ENCODE measurements around the gene NASP. TPM values are rescaled to one million over a fixed set of nuclear protein-coding genes. Genes with fewer than 3 reads are reported as not detected.

The NASP gene
- total RNA-seq, 3 donors from 2014 or later (not counting 1 experiment from before 2014, with no cell fraction given), result 109 to 171 (median 121) TPM

DNA sequence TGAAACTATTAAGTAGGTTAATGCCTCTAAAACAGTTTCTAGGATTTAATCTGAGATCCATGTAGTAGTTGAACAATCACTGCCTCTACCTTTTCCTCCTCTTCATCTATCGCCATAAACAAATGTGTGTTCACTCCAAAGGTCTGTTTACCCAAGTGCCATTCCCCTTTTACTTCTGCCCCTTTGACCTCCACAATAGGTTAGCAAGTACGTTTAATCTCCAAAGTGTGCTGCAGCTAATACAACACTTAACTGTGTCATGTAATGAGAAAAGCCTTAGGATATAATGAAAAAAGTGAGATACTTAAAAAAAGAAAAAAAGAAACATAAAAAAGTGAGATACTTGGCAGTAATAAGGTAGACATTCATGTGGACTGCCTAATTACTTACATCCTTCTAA is 74.3 kb downstream of the NASP start:
- Mint-ChIP-seq H3K36me3 (no peaks in the 10 kb centered on the region), H3K27ac (no peak overlapping the region), H3K27me3 (ENCODE audit: low read depth in 2 of 2) (no peaks in the 10 kb centered on the region), H3K9me3 (no peaks in the 10 kb centered on the region), H3K4me1 (peaks cover 10 to 18% of the 10 kb centered on the region in 2 donors), H3K4me3 (no peak overlapping the region)
- Histone ChIP-seq H3K27me3 (ENCODE audit: control insufficient read depth, insufficient read depth, low read length) (no peaks in the 10 kb centered on the region), H3K36me3 (ENCODE audit: control insufficient read depth, insufficient read depth, low read length) (peaks cover 72% of the 10 kb centered on the region), H3K4me1 (ENCODE audit: control insufficient read depth, insufficient read depth, low read length) (no peaks in the 10 kb centered on the region), H3K9me3 (ENCODE audit: control insufficient read depth, insufficient read depth, low read length) (no peaks in the 10 kb centered on the region), H3K4me3 (ENCODE audit: low read length) (no peak overlapping the region), H3K27ac (ENCODE audit: low read length) (no peak overlapping the region)
- DNase-seq, result no peak
- ATAC-seq, result no peak
- TF ChIP-seq, protein P1, sequence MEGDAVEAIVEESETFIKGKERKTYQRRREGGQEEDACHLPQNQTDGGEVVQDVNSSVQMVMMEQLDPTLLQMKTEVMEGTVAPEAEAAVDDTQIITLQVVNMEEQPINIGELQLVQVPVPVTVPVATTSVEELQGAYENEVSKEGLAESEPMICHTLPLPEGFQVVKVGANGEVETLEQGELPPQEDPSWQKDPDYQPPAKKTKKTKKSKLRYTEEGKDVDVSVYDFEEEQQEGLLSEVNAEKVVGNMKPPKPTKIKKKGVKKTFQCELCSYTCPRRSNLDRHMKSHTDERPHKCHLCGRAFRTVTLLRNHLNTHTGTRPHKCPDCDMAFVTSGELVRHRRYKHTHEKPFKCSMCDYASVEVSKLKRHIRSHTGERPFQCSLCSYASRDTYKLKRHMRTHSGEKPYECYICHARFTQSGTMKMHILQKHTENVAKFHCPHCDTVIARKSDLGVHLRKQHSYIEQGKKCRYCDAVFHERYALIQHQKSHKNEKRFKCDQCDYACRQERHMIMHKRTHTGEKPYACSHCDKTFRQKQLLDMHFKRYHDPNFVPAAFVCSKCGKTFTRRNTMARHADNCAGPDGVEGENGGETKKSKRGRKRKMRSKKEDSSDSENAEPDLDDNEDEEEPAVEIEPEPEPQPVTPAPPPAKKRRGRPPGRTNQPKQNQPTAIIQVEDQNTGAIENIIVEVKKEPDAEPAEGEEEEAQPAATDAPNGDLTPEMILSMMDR (IDR thresholded peaks at IDR 0.05), result no peak
- 100% methylated on average over 1 of the region's 2 CpGs for whole genome bisulfite sequencing (ENCODE audit: insufficient coverage)
- intact Hi-C loops (cut with micrococcal nuclease), result no loop called here

- intact Hi-C loops (cut with micrococcal nuclease), result no loop called here
- no peaks in the 10 kb centered on the region for H3K27me3 Mint-ChIP-seq (ENCODE audit: low read depth in 2 of 2)
- DNase-seq (no peak), ATAC-seq (no peak)
- H3K27me3 ChIP-seq (ENCODE audit: control insufficient read depth, insufficient read depth, low read length), result no peaks in the 10 kb centered on the region
- H3K36me3 Mint-ChIP-seq, result no peaks in the 10 kb centered on the region
- no peak overlapping the region for H3K27ac ChIP-seq (ENCODE audit: low read length)
- H3K4me1 ChIP-seq (ENCODE audit: control insufficient read depth, insufficient read depth, low read length), result no peaks in the 10 kb centered on the region
- H3K4me3 ChIP-seq (ENCODE audit: low read length), result no peak overlapping the region
- H3K4me3 Mint-ChIP-seq, result no peak overlapping the region
- H3K36me3 ChIP-seq (ENCODE audit: control insufficient read depth, insufficient read depth, low read length), result peaks cover 65% of the 10 kb centered on the region
- WGBS (ENCODE audit: insufficient coverage), result 100% methylated on average over 2 of the region's 2 CpGs
- TF ChIP-seq, protein P1 (IDR thresholded peaks at IDR 0.05), result no peak
- no peak overlapping the region for H3K27ac Mint-ChIP-seq
- H3K9me3 ChIP-seq (ENCODE audit: control insufficient read depth, insufficient read depth, low read length), result no peaks in the 10 kb centered on the region
- peaks cover 15 to 23% of the 10 kb centered on the region in 2 donors for H3K4me1 Mint-ChIP-seq
- H3K9me3 Mint-ChIP-seq, result no peaks in the 10 kb centered on the region
Measured at GRCh38 chr1:45659222-45659621, 75.4 kb downstream of the NASP start.

GRCh38 chr1:45660336-45660735 is 76.5 kb downstream of the NASP start:
- Histone ChIP-seq H3K4me3 (ENCODE audit: low read length) (no peak overlapping the region), H3K27ac (ENCODE audit: low read length) (no peak overlapping the region), H3K36me3 (ENCODE audit: control insufficient read depth, insufficient read depth, low read length) (peaks cover 54% of the 10 kb centered on the region), H3K27me3 (ENCODE audit: control insufficient read depth, insufficient read depth, low read length) (no peaks in the 10 kb centered on the region), H3K9me3 (ENCODE audit: control insufficient read depth, insufficient read depth, low read length) (no peaks in the 10 kb centered on the region), H3K4me1 (ENCODE audit: control insufficient read depth, insufficient read depth, low read length) (no peaks in the 10 kb centered on the region)
- 100% methylated on average over 1 of the region's 2 CpGs for WGBS (ENCODE audit: insufficient coverage)
- no peak overlapping the region for H3K27ac Mint-ChIP-seq
- H3K9me3 Mint-ChIP-seq, result no peaks in the 10 kb centered on the region
- DNase-seq (no peak), ATAC-seq (no peak)
- H3K4me1 Mint-ChIP-seq, result peaks cover 21 to 28% of the 10 kb centered on the region in 2 donors
- no peaks in the 10 kb centered on the region for H3K27me3 Mint-ChIP-seq (ENCODE audit: low read depth in 2 of 2)
- no peaks in the 10 kb centered on the region for H3K36me3 Mint-ChIP-seq
- H3K4me3 Mint-ChIP-seq, result no peak overlapping the region
- TF ChIP-seq, protein P1 (IDR thresholded peaks at IDR 0.05), result no peak
- intact Hi-C loops (cut with micrococcal nuclease), result no loop called here

DNA sequence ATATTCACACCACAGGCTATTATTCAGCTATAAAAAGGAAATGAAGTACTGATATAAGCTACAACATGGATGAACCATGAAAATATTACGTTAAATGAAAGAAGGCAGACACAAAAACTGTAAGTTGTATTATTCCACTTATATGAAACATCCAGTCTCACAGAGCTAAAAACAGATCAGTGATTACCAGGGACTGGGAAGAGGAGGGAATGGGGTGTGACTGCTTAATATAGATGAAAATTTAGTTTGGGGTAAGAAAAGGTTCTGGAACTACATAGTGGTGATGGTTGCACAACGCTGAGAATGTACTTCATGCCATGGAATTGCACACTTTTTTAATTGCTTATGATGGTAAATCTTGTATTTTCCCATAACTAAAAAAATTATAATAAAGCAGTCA is 83.0 kb downstream of the NASP start:
- Histone ChIP-seq H3K36me3 (ENCODE audit: control insufficient read depth, insufficient read depth, low read length) (peaks cover 3% of the 10 kb centered on the region), H3K27me3 (ENCODE audit: control insufficient read depth, insufficient read depth, low read length) (no peaks in the 10 kb centered on the region), H3K27ac (ENCODE audit: low read length) (no peak overlapping the region), H3K9me3 (ENCODE audit: control insufficient read depth, insufficient read depth, low read length) (no peaks in the 10 kb centered on the region), H3K4me3 (ENCODE audit: low read length) (no peak overlapping the region), H3K4me1 (ENCODE audit: control insufficient read depth, insufficient read depth, low read length) (peaks cover 4% of the 10 kb centered on the region)
- no peaks in the 10 kb centered on the region for H3K27me3 Mint-ChIP-seq (ENCODE audit: low read depth in 2 of 2)
- intact Hi-C loops (cut with micrococcal nuclease), result no loop called here
- TF ChIP-seq, protein P1 (IDR thresholded peaks at IDR 0.05), result no peak
- peak overlapping the region in 1 of 2 donors; percentile 17 for H3K27ac Mint-ChIP-seq
- H3K4me3 Mint-ChIP-seq, result no peak overlapping the region
- DNase-seq (no peak), ATAC-seq (no peak)
- 92% methylated on average over 1 of the region's 2 CpGs for WGBS (ENCODE audit: insufficient coverage)
- H3K36me3 Mint-ChIP-seq, result no peaks in the 10 kb centered on the region
- peaks cover 58 to 70% of the 10 kb centered on the region in 2 donors for H3K4me1 Mint-ChIP-seq
- no peaks in the 10 kb centered on the region for H3K9me3 Mint-ChIP-seq
